Measurements from ENCODE around the gene MIS12. TPM values are rescaled to one million over a fixed set of nuclear protein-coding genes. Genes with fewer than 3 reads are reported as not detected.

Gene MIS12
- total RNA-seq, 4 donors from 2014 or later: 8.6 to 20.9 (median 14.3) TPM

GRCh38 chr17:5531085-5531418 lies 44.7 kb downstream of the MIS12 start:
- Histone ChIP-seq H3K9me3 (no peaks in the 10 kb centered on the region), H3K4me1 (peaks cover 0 to 11% (median 3%) of the 10 kb centered on the region in 3 donors), H3K27me3 (no peaks in the 10 kb centered on the region), H3K27ac (no peak overlapping the region), H3K4me3 (no peak overlapping the region), H3K36me3 (peaks cover 0 to 41% of the 10 kb centered on the region in 2 donors)
- ATAC-seq: no peak
- TF ChIP-seq CTCF (IDR thresholded peaks at IDR 0.05) (no peak), POLR2A (IDR thresholded peaks at IDR 0.05) (no peak), POLR2AphosphoS5 (IDR thresholded peaks at IDR 0.05) (no peak), EP300 (IDR thresholded peaks at IDR 0.05) (no peak)
- 92 to 97% methylated on average over 3 of the region's 4 CpGs for WGBS, 2 donors (ENCODE audit: low coverage in 1 of 2)

- H3K27ac ChIP-seq: no peak overlapping the region
- no peak for TF ChIP-seq EP300 (IDR thresholded peaks at IDR 0.05)
- TF ChIP-seq POLR2A (IDR thresholded peaks at IDR 0.05): no peak
- TF ChIP-seq POLR2AphosphoS5 (IDR thresholded peaks at IDR 0.05): no peak
- TF ChIP-seq CTCF (IDR thresholded peaks at IDR 0.05): no peak
- H3K9me3 ChIP-seq: no peaks in the 10 kb centered on the region
- no peaks in the 10 kb centered on the region for H3K4me1 ChIP-seq
- H3K27me3 ChIP-seq: no peaks in the 10 kb centered on the region
- no peak overlapping the region for H3K4me3 ChIP-seq
- 82% methylated on average over 8 of the region's 8 CpGs; no CpG with 5 or more reads in 1 of the 2 donors for whole genome bisulfite sequencing, 2 donors (ENCODE audit: low coverage in 1 of 2)
- H3K36me3 ChIP-seq: peaks cover 0 to 40% of the 10 kb centered on the region in 2 donors
- ATAC-seq: no peak
Measured at GRCh38 chr17:5532581-5532980, 46.2 kb downstream of the MIS12 start.

GRCh38 chr17:5533486-5534315 lies 47.3 kb downstream of the MIS12 start:
- peaks cover 0 to 41% of the 10 kb centered on the region in 2 donors for H3K36me3 ChIP-seq
- no peak for ATAC-seq
- 85 to 88% methylated on average over 5 to 12 of the region's 18 CpGs for WGBS, 2 donors (ENCODE audit: low coverage in 1 of 2)

GRCh38 chr17:5535436-5535835 lies 49.1 kb downstream of the MIS12 start:
- TF ChIP-seq POLR2AphosphoS5 (IDR thresholded peaks at IDR 0.05): no peak
- H3K4me1 ChIP-seq: no peaks in the 10 kb centered on the region

More at GRCh38 chr17:5533486-5534315, 47.3 kb downstream of the MIS12 start:
- TF ChIP-seq POLR2A (IDR thresholded peaks at IDR 0.05): no peak
- no peak for TF ChIP-seq POLR2AphosphoS5 (IDR thresholded peaks at IDR 0.05)
- no peak for TF ChIP-seq EP300 (IDR thresholded peaks at IDR 0.05)
- no peak for TF ChIP-seq CTCF (IDR thresholded peaks at IDR 0.05)
- H3K4me1 ChIP-seq: no peaks in the 10 kb centered on the region
- H3K4me3 ChIP-seq: no peak overlapping the region
- no peaks in the 10 kb centered on the region for H3K9me3 ChIP-seq
- H3K27ac ChIP-seq: no peak overlapping the region
- no peaks in the 10 kb centered on the region for H3K27me3 ChIP-seq

GRCh38 chr17:5536866-5537650 lies 50.7 kb downstream of the MIS12 start:
- TF ChIP-seq CTCF (IDR thresholded peaks at IDR 0.05) (no peak), POLR2AphosphoS5 (IDR thresholded peaks at IDR 0.05) (no peak), EP300 (IDR thresholded peaks at IDR 0.05) (no peak), POLR2A (IDR thresholded peaks at IDR 0.05) (no peak)
- Histone ChIP-seq H3K4me1 (no peaks in the 10 kb centered on the region), H3K9me3 (no peaks in the 10 kb centered on the region), H3K36me3 (peaks cover 0 to 35% of the 10 kb centered on the region in 2 donors), H3K4me3 (no peak overlapping the region), H3K27ac (no peak overlapping the region), H3K27me3 (no peaks in the 10 kb centered on the region)
- WGBS, 2 donors (ENCODE audit: low coverage in 1 of 2): 41% methylated on average over 4 of the region's 11 CpGs; no CpG with 5 or more reads in 1 of the 2 donors
- ATAC-seq: no peak

More at GRCh38 chr17:5535436-5535835, 49.1 kb downstream of the MIS12 start:
- no peaks in the 10 kb centered on the region for H3K27me3 ChIP-seq
- 100% methylated on average over 2 of the region's 2 CpGs; no CpG with 5 or more reads in 1 of the 2 donors for WGBS, 2 donors (ENCODE audit: low coverage in 1 of 2)
- H3K27ac ChIP-seq: no peak overlapping the region
- H3K9me3 ChIP-seq: no peaks in the 10 kb centered on the region
- no peak overlapping the region for H3K4me3 ChIP-seq
- peaks cover 0 to 33% of the 10 kb centered on the region in 2 donors for H3K36me3 ChIP-seq
- ATAC-seq: no peak

All from gastroesophageal sphincter (tissue), 4 donors.